HG03457 (cell line): Measurements from ENCODE around the gene ZNF618.

Source experiments
- ATAC-seq: cut with Tn5 transposase; IDR thresholded peaks from one replicate; pipeline ENCODE4 v1.9.1; 2021; ENCODE audit warnings: moderate number of reproducible peaks; ENCODE audit not compliant: unreplicated experiment

ZNF618 gene

GRCh38 chr9:113955076-113955752 lies 79.1 kb downstream of the ZNF618 start:
- no peak for ATAC-seq

- no peak for ATAC-seq
These were observed 80.8 kb downstream of the ZNF618 start for GRCh38 chr9:113956901-113957300.

DNA sequence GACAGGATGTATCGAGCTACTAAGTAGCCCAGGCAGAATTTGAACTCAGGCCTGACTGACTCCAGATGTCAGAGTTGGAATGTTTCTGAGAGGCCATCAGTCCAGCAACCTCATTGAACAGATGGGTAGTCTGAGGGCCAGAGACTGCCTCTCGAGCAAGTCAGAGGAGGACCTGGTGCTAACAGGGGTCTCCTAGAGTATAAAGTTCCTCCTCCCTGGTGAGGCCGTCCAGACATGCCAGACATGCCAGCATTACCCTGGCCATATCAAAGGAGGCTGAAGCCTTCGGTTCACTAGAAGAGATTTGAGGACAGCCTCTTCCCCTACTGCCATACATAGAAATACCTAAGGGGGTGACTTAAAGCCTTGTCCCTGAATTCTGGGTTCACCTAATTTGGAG lies 81.2 kb downstream of the ZNF618 start:
- ATAC-seq = no peak

DNA sequence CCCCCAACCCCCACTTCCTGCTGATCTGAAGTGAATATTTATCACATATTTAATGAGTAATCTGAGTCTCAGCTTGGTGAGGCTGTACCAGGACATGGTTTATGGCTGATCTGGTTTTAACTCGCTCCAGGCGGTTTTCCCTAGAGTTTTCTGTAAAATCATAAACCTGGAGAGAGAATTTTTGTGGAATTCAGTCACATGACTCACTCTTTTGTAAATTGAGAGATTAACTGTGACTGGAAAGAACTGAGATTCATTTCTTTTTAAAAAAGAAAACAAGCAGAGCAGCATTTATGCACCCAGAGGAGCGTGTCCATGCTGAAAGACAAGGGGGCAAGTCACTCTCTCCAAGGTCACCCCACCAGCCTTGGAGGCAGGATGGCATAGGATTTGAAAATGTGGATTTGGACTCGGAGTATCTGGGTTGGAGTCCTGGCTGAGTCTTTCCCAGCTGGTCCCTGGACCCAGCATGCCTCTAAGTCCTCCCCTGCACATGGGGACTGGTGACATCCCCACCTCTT lies 81.8 kb downstream of the ZNF618 start:
- no peak for ATAC-seq

DNA sequence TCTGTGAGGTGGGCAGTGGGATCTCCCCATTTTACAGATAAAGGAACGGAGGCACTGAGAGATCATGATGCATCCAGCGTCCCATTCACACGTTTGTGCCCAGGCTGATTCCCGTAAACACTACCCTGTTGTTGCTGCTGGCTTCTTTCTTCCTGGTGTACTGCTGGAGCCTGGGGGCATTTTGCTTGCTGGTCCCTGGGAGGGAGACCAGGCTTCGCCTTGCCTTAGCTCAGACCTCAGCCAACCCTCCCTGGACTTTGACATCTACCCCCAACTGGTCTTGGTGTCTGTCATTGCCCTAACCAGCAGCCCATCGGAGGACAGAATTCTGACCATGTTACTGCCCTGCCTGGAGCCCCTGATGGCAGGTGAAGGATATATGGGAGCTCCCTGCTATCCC lies 82.4 kb downstream of the ZNF618 start:
- no peak for ATAC-seq

GRCh38 chr9:113960768-113961167 lies 84.7 kb downstream of the ZNF618 start:
- no peak for ATAC-seq

- no peak for ATAC-seq
These were observed 86.3 kb downstream of the ZNF618 start for GRCh38 chr9:113962396-113962795.

- ATAC-seq = no peak
These were observed 87.0 kb downstream of the ZNF618 start for GRCh38 chr9:113963017-113963620.

- no peak for ATAC-seq
These were observed 87.8 kb downstream of the ZNF618 start for GRCh38 chr9:113963696-113964494.

DNA sequence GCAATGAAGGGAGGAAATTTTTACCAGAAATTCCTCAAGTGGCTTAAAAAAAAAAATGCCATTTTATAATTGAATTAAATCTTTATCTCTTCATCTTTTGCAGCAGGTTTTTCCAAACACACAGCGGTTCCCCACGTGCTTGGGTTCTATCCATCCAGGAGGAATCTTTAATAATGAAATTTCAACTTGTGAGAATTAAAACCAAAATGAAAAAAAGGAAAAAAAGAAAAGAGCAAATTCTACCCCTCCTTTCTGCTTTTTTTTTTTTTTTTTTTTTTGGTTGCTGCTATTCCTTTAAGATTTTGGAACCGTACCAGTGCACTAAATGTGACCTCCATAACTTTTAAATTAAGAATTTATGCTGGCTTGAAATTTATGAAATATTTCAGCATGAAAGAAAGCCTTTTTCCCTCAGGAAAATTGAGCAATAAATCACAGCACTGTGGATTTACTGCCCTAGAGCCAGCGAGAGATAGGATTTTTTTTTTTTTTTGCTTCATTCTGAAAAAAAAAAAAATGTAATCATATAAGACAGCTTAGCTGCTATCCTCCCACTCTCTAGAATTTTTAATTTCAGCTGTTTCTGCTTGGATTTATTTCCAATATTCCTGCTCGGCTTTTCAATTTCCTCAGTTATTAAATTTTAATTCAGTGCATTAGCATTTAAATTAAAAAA lies 88.5 kb downstream of the ZNF618 start:
- ATAC-seq = no peak

- no peak for ATAC-seq
These were observed 90.3 kb downstream of the ZNF618 start for GRCh38 chr9:113966394-113966793.

DNA sequence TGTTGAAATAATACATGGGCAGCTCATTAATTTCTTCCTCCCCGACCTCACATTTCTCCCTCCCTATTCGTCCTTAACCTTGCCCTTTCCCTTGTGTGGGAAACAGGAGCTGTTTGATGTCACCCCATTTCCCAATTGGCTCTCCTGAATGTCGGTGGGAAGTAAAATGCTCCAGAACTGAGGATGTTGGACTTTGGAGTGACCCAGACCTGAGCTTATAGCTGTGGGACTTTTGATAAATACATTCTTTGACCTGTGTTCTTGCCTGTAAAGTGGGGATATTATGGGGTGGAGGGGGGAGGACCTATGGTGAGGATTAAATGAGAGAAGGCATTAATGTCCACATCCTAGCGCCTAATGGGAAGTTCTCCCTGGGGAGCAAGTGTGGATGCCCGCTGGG lies 91.3 kb downstream of the ZNF618 start:
- ATAC-seq = no peak

DNA sequence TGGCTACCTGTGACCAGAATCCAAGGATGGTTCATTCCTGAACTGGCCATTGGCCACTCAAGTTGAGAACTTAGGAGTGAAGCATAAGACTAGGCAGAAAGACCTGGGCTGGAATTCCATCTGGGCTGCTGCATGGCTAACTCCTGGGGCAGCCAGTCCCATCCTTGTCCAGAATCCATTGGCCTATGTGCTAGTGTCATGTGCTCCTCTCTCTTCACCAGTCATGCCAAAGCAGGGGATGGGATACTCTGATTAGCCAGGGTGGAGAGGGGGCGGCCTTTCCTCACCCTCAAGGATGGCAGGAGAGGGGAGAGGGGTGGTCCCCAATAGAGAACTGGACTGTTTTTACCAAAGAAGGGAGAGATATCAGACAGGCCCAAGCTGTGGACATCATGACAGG lies 93.2 kb downstream of the ZNF618 start:
- no peak for ATAC-seq

DNA sequence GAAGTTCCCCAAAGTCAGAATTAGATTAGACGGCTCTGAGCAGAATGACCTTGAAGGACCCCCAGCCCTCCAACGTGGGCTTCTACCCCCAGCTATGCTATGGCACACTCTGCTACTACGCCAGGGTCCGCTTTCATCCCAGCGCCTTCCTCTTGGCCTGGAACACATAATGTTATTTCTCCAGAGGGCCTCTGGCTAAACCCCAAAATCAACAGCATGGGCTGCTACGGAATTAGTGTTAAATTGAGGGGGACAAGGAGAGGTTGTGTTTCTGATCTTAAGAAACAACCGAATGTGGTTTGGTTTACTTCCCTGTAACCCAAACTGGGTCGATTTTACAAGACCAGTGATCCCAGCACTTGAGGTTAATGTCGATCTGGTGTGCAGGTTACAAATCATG lies 97.1 kb downstream of the ZNF618 start:
- ATAC-seq = no peak

- ATAC-seq = no peak
These were observed 97.9 kb downstream of the ZNF618 start for GRCh38 chr9:113973963-113974413.

DNA sequence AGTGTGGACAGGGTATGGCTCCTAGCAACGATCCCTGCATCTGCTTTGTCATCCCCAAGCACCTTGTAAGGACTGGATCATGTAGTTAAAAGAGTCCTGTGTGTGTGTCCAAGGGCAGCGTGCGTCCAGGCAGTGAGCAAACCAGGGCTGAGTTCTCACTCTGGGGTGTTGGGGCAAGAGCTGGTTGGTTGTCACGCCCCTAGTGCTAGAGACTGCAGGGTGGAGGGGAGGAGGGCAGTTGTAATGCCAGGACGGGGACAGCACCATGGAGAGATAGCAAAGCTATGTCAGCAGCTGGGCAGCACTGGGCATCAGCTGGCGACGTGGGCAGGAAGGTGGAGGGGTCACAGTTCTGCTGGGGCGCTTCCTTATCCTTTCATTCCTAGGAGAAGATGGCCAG lies 100.8 kb downstream of the ZNF618 start:
- no peak for ATAC-seq

- no peak for ATAC-seq
These were observed 102.7 kb downstream of the ZNF618 start for GRCh38 chr9:113978725-113979342.

DNA sequence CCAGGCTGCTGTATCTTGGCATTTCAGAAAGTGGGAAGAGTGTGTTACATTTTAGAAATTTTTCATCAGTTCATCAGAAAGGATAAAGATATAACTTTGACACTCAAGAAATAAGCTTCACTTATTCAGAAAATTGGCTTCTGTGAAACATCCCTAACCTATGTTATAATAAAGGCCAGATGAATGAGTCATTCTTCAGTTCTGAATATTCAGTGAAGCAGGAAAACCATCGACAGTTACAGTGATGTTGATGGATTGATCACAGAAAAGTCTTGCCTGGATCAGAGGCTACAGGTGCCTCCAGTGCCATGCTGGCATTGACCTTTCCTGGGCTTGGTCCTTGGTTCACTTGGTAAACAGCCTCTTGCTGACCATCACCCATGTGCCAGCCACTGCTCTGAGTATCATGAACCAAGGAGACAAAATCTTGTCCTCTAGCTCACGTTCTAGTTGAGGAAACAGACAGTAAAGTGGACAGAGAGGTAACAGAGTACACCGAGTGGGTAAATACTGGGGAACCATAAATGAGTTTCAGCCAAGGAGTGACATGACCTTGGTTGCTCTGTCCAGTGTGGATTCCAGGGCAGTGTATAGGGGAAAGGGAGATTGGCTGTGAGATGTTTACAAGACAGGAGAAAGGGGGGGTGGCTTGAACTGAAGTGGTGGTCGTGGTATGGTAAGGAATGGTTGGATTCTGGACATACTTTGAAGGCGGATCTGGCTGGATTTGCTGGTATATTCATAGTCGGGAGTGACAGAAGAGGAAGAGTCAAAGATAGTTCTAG lies 103.4 kb downstream of the ZNF618 start:
- no peak for ATAC-seq

DNA sequence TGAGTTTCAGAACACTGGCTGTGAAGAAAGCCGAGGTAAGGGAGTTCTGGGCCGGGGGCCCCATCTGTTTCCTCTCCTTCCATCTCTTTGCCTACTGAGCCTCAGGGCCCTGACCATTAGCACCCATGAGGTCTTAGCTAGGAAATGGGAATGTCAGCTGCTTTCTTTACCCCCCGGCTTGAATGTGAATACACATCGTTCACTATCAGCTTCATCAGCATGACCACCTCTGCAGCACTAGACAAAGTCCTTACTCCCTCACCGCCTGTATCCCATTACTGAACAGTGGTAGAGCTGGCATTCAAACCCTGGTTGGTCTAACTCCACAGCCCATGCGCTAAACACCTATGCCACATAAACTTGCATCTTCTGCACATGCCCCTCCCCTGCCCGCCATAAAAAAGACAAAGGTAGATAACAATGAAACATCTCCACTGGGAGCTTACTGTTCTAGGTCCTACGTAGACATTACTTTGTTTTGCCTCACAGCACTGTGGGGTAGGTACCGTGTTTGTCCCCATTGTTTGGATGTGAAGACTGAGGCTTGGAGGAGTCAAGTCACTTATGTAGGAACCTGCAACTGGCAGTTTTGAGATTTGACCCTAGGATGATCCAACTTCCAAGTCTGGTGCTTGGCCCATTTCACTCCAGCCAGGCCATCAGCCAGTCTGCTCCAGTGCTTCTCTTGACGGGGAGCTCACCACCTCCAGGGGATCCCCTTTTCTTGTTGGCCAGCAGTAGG lies 108.7 kb downstream of the ZNF618 start:
- no peak for ATAC-seq
